G401 (cell line): ENCODE data around the gene PCID2. TPM values are rescaled to one million over a fixed set of nuclear protein-coding genes. Genes with fewer than 3 reads are reported as not detected.

Experiments
- DNase-seq: peaks from one replicate; pipeline ENCODE4 v3.0.0-alpha.2; 2015; ENCODE audit warnings: low spot score
- in situ Hi-C: cut with HindIII; loops from 2 replicates; pipeline ENCODE4 v1.10.0; 2016; ENCODE audit warnings: low sequenced_read_pairs, mixed read lengths
- total RNA-seq: library from RNA; depleted of rRNA; stranded (reverse); fragments of >200 nt; shearing (Covaris generic); gene quantifications from 2 replicates; pipeline ENCODE4 v1.2.3, GENCODE V29; 2014

PCID2 gene
- total RNA-seq, 1 experiment from 2014 or later, result 103 TPM

GRCh38 chr13:113195360-113195759, 13.1 kb downstream of the PCID2 start:
- in situ Hi-C loops, result no loop called here
- no peak for DNase-seq

GRCh38 chr13:113192902-113193301, 15.6 kb downstream of the PCID2 start:
- DNase-seq, result no peak
- in situ Hi-C loops, result no loop called here

- in situ Hi-C loops, result no loop called here
Measured at GRCh38 chr13:113192279-113192678, 16.2 kb downstream of the PCID2 start.

DNA sequence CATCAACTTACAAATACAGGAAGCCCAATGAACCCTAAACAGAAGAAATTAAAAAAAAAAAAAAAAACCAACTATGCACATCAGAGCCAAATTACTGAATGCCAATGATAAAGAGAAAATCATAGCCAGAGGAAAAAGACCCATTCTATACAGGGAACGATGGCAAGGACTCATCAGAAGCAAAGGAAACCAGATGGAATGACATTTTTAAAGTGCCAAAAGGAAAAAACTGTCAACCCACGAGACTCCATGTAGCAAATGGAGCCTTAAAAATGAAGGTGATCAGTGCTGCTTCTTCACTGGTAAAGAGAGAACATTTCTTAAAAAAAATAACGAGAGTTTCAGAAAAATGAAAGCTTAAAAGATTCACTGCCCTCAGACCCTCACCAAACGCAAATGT, 18.3 kb downstream of the PCID2 start:
- no peak for DNase-seq
- in situ Hi-C loops, result no loop called here

More at GRCh38 chr13:113192279-113192678, 16.2 kb downstream of the PCID2 start:
- no peak for DNase-seq

DNA sequence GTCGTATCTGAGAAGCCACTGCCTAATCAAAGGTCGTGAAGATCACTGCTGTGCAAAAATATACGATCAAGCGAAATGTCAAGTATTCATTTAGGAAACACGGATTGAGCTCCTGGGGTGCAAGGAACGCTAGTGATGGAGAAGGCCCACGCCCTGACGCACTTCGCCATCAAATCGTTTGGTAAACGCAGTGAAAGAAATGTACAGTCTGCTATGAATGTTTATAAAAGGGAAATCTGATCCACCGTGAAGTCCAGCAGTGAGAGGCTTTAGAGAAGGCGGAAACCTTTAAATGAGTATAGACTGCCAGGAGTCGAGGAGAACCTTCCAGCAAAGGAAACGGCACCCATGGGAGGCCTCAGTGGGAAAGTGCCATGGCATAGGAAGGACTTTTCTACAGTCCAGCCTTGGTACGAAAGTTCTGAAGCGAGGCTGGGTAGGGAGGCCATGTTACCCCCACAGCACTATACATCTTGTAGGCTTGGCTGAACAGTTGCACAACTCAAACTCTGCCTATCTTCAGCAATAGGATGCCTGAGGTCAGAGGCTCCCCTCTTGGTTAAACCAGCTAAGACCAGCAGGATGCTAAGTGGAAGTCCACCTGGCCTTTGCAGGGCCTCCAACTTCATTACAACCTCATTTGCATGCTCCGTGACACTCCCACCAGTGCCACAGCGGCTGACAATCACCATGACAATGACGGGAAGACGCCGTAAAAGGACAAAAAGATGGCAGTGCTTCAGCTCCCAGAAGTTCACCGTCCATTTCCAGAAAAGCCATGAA, 20.4 kb downstream of the PCID2 start:
- no peak for DNase-seq
- in situ Hi-C loops, result no loop called here

DNA sequence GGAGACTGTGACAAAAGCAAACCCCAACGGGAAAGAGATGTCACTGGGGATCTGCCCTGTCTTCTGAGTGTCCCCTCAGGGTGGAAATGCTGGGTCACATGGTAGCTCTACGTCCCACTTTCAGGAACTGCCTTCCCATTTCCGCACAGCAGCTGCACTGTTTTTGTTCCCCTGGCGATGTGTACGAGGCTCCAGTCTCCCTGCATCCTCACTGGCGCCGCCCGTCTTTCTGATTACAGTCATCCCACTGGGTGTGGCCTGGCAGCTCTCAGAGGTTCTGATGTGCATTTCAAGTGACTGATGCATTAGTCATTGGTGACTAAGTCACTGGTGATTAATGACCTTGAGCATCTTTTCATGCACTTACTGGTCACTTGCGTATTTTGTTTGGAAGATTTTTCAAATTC, 21.2 kb downstream of the PCID2 start:
- in situ Hi-C loops, result no loop called here

DNA sequence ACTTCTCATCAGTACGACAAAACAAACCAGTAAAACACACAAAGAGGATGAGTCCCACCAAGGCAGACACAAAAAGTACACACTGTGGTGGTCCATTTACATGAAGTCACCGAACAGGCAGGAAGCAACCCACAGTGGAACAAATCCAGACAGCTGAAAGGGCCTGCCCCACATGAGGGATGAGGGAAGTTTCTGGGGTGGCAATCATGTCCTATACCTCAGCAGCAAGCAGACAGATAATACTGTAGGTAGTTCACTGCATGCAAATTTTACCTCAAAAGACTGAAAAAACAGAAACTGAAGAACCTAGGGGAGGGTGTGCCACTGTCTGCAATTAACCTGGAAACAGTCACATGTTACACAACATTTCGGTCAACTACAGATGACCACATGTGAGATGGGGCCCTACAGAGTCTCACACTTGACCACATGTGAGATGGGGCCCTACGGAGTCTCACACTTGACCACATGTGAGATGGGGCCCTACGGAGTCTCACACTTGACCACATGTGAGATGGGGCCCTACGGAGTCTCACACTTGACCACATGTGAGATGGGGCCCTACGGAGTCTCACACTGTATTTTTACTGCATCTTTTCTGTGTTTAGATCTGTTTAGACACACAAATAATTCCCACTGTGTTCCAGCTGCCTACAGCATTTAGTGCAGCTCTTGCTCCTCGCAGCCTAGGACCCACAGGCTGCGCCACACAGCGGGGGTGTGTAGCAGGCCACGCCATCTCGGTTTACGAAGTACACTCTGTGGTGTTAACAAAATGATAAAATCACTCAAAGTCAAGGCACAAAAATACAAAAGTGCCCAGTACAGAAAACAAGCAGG, 22.2 kb downstream of the PCID2 start:
- DNase-seq, result no peak
- in situ Hi-C loops, result no loop called here

More for the DNA sequence above, 21.2 kb downstream of the PCID2 start:
- no peak for DNase-seq

DNA sequence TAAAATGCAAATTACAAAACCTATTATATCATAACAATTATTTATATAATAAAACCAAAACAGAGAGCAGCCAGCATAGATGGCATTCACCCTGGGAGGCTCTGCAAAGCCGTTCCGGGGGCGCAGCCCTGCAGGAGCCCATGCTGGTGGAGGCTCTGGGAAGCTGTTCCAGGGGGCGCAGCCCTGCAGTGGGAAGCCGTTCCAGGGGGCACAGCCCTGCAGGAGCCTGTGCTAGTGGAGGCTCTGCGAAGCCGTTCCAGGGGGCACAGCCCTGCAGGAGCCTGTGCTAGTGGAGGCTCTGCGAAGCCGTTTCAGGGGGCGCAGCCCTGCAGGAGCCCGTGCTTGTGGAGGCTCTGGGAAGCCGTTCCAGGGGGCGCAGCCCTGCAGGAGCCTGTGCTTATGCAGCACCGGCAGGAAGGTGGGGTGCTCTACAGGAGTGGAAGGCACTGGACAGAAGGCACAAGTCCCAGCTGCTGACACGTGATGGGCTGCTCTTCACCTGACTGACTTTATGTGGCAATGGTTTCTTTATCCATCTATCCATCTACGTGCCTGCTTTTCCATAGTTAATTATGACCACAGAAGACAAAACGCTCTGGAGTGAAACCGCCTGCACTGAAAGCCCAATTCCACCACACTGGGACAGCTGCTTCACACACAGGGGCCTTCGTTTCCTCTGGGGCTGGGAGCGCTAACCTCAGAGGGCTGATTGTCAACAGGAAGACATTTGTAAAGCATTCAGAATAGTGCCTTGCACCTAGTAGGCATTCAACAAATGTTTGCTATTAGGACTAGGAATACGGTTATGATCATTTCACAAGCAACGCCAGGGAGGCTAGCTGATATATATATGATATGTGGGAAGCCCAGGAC, 23.7 kb downstream of the PCID2 start:
- in situ Hi-C loops, result no loop called here
- DNase-seq, result no peak

DNA sequence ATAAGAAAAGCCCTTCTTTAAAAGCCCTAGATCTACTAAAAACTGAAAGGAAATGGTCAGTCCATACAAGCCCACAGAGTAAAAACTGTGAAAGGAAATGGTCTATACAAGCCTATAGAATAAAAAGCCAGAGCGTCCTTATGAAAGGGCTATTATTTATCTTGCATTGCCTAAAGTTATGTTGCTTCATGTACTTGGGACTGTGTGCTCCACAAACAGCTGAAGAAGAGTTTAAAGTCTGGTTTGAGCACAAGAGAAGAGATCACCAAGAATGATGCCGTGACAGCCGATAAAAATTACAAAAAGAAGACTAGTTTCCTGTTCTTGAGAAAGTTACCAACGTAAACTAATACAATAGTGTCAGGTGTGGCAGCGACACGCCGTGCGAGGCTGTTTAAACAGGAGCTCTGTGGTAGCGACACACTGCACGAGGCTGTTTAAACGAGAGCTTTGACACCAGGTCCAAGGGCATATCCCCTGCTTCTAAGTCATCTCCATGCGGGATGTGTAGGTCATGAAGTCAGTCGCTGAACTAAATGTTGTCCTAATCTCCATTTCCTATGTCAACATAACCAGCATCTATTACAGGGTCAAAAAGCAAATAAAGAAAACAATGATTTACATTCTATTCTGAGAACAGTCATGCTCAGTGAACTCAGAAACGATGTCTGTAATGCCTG, 24.9 kb downstream of the PCID2 start:
- in situ Hi-C loops, result no loop called here
- DNase-seq, result no peak

DNA sequence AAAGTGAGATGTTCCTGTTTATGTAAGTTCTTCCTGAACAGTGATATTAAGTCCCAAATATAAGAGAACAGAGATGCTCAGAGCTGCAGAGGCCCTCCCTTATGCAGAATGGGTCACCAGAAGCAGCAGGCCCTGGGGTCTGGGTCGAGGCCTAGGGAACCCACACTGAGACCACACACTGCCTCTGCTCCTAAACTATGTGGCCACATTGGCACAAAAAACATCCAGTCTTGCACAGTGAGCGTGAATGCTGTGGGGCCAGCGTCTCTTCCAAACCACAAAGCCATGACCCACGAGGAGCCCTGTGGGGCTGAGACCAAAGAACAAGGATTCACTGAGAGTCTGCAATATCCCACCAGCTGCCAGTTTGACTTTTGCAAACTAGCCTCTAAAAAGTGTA, 26.4 kb downstream of the PCID2 start:
- no peak for DNase-seq
- in situ Hi-C loops, result no loop called here

- DNase-seq, result no peak
- in situ Hi-C loops, result no loop called here
Measured at GRCh38 chr13:113179374-113180230, 28.9 kb downstream of the PCID2 start.

- in situ Hi-C loops, result no loop called here
- no peak for DNase-seq
Measured at GRCh38 chr13:113178896-113179167, 29.6 kb downstream of the PCID2 start.

DNA sequence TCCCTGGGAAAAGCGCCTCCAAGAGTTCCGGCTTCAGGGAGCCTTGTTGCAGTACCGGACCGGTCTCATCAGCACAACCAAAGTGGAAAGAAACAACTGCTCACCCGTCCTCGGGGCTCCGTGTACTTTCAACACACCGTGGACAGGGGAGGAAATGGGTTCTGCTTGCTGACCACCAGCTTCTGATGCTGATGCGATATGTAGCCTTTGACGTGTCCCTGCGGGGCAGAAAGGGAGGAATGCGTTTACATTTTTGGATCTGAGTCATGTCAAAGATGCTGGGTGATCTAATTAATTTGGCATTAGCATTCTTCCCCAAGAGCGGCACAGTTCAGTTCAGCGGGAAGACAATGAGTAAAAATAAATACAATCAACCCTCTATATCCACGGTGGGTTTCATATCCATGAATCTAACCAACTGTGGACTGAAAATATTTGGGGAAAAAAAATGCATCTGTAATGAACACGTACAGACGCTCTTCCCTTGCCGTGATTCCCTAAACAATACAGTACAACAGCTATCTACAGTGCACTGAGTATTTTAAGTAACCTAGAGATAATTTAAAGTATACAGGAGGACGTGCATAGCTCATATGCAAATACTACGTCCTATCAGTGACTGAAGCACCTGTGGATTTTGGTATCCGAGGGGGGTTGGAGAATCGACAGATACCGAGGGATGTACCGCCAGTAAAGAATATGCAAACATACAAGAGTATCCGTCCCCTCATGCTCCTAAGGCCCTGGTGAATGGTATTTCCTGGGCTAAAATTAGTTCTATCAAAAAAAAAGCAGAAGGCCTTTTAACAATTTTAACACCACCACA, 30.2 kb downstream of the PCID2 start:
- no peak for DNase-seq
- in situ Hi-C loops, result no loop called here

DNA sequence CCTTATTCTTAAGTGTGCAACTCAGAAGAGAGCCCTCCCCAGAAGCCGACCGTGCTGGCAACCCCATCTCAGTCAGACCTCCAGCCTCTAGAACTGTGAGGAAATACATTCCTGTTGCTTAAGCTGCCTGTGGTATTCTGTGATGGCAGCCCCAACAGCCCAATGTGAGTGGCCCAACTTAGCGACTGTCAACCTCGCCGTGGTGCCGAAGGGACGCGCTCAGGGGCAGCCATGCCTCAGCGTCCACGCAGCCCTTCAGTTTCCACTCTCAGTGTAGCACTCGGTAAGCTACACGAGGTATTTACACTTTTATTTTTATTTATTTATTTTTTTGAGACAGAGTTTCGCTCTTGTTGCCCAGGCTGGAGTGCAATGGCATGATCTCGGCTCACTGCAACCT, 31.6 kb downstream of the PCID2 start:
- in situ Hi-C loops, result no loop called here
- no peak for DNase-seq

GRCh38 chr13:113176280-113176679, 32.2 kb downstream of the PCID2 start:
- DNase-seq, result no peak
- in situ Hi-C loops, result no loop called here

DNA sequence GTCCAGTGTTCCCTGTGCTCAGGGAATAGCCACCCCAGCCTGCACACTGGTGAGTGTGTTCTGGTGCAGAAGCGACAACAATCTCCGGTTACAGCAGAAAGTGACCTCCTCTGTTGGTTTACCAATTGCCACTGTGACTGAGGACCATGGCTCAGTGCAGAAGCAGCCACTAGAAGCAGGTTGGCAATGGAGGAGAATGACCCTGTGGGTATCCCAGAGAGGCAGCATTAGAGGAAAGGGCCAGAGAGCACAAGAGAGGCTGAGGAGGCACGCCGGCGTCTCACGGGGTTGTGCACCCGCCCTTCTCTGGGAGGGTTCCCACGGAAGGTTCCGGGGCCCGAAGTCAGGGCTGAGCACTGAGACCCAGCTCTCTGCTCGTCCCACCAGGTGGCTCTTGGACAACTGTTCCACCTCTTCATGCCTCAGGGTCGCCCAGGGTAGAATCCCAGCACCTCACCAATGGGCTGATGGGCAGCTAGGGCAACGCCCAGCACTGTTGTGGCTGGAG, 36.0 kb downstream of the PCID2 start:
- in situ Hi-C loops, result no loop called here
- DNase-seq, result no peak
